ENCODE data around the gene ZBTB39. TPM values are rescaled to one million over a fixed set of nuclear protein-coding genes. Genes with fewer than 3 reads are reported as not detected.

ZBTB39 gene
- total RNA-seq, 1 experiment from 2014 or later = 3.6 TPM

GRCh38 chr12:57051011-57051410 lies 44.7 kb upstream of the ZBTB39 start:
- intact Hi-C loops (cut with micrococcal nuclease) = no loop called here
- CTCF ChIA-PET = no interaction called here
- no peaks in the 10 kb centered on the region for H3K4me1 ChIP-seq (ENCODE audit: insufficient read depth, low read length)
- no peak overlapping the region for H3K9ac ChIP-seq (ENCODE audit: low read length)
- no peaks in the 10 kb centered on the region for H3F3A ChIP-seq (ENCODE audit: low read length, unreplicated experiment)
- H3K4me3 ChIP-seq (ENCODE audit: low read length) = no peak overlapping the region
- H3K36me3 ChIP-seq (ENCODE audit: low read depth, low read length) = no peaks in the 10 kb centered on the region
- no TSS peak for BruUV-seq (replicated peaks)
- H3K27me3 ChIP-seq (ENCODE audit: low read length) = peaks cover 13% of the 10 kb centered on the region; the same call in 1 of the 2 replicates
- H3K9me2 ChIP-seq (replicated peaks; ENCODE audit: low read length) = no peaks in the 10 kb centered on the region
- ATAC-seq = no peak
- no peaks in the 10 kb centered on the region for H3K79me2 ChIP-seq (ENCODE audit: low read length)
- no peak for DNase-seq
- no peak overlapping the region for H2AFZ ChIP-seq (ENCODE audit: low read length)
- no peak for TF ChIP-seq EZH2phosphoT487 (IDR thresholded peaks at IDR 0.05; ENCODE audit: borderline replicate concordance, low read length)
- no peak for TF ChIP-seq CTCF (conservative IDR thresholded peaks at IDR 0.05; ENCODE audit: low read depth, low read length)
- no peak for TF ChIP-seq EZH2 (IDR thresholded peaks at IDR 0.05; ENCODE audit: low read length, unreplicated experiment)
- no peak overlapping the region for H3K27ac ChIP-seq (ENCODE audit: low read length)
- no peaks in the 10 kb centered on the region for H3K9me3 ChIP-seq (ENCODE audit: low read length)
- no peaks in the 10 kb centered on the region for H4K20me1 ChIP-seq (ENCODE audit: low read length)
- POLR2A ChIA-PET (ENCODE audit: unreplicated experiment) = no interaction called here
- H3K4me2 ChIP-seq (ENCODE audit: low read length) = no peak overlapping the region

- H3K9me3 ChIP-seq (ENCODE audit: low read length) = no peaks in the 10 kb centered on the region
- ChIA-PET CTCF (no interaction called here), POLR2A (ENCODE audit: unreplicated experiment) (no interaction called here)
- TF ChIP-seq EZH2phosphoT487 (IDR thresholded peaks at IDR 0.05; ENCODE audit: borderline replicate concordance, low read length) = no peak
- no peak for TF ChIP-seq CTCF (conservative IDR thresholded peaks at IDR 0.05; ENCODE audit: low read depth, low read length)
- TF ChIP-seq EZH2 (IDR thresholded peaks at IDR 0.05; ENCODE audit: low read length, unreplicated experiment) = no peak
- no peak within 1 kb of the TSS for H3K4me3 ChIP-seq (ENCODE audit: low read length)
- DNase-seq (no peak), ATAC-seq (no peak)
- H3K27ac ChIP-seq (ENCODE audit: low read length) = no peak within 1 kb of the TSS
- H3K4me2 ChIP-seq (ENCODE audit: low read length) = no peak within 1 kb of the TSS
- H2AFZ ChIP-seq (ENCODE audit: low read length) = no peak within 1 kb of the TSS
- H3K4me1 ChIP-seq (ENCODE audit: insufficient read depth, low read length) = no peaks in the 10 kb centered on the region
- H3K79me2 ChIP-seq (ENCODE audit: low read length) = no peaks in the 10 kb centered on the region
- H3K9me2 ChIP-seq (replicated peaks; ENCODE audit: low read length) = no peaks in the 10 kb centered on the region
- H3K36me3 ChIP-seq (ENCODE audit: low read depth, low read length) = no peaks in the 10 kb centered on the region
- H3K9ac ChIP-seq (ENCODE audit: low read length) = no peak within 1 kb of the TSS
- intact Hi-C loops (cut with micrococcal nuclease) = no loop called here
- peaks cover 21% of the 10 kb centered on the region; the same call in 1 of the 2 replicates for H3K27me3 ChIP-seq (ENCODE audit: low read length)
- H4K20me1 ChIP-seq (ENCODE audit: low read length) = no peaks in the 10 kb centered on the region
- BruUV-seq (replicated peaks) = no TSS peak
- H3F3A ChIP-seq (ENCODE audit: low read length, unreplicated experiment) = no peaks in the 10 kb centered on the region
Observed at GRCh38 chr12:57049890-57050289, 43.5 kb upstream of the ZBTB39 start, which contains the start of gene MYO1A. TSS of gene MYO1A (minus strand) at chr12:57050129. CDS start at chr12:57048323, 1,806 bp downstream.

- ChIA-PET CTCF (interaction anchor here (0.5 kb wide), 1 partner anchor 16 kb away, joined by 3 read pairs; no protein-coding TSS in a partner anchor), POLR2A (ENCODE audit: unreplicated experiment) (no interaction called here)
- no peak overlapping the region for H3K4me3 ChIP-seq (ENCODE audit: low read length)
- H3K9me2 ChIP-seq (replicated peaks; ENCODE audit: low read length) = no peaks in the 10 kb centered on the region
- no peak overlapping the region for H2AFZ ChIP-seq (ENCODE audit: low read length)
- no TSS peak for BruUV-seq (replicated peaks)
- ATAC-seq (no peak), DNase-seq (no peak)
- H3K4me2 ChIP-seq (ENCODE audit: low read length) = no peak overlapping the region
- H3K9me3 ChIP-seq (ENCODE audit: low read length) = no peaks in the 10 kb centered on the region
- no peaks in the 10 kb centered on the region for H3K4me1 ChIP-seq (ENCODE audit: insufficient read depth, low read length)
- H3K27me3 ChIP-seq (ENCODE audit: low read length) = peaks cover 21% of the 10 kb centered on the region; the same call in 1 of the 2 replicates
- H3F3A ChIP-seq (ENCODE audit: low read length, unreplicated experiment) = no peaks in the 10 kb centered on the region
- H3K36me3 ChIP-seq (ENCODE audit: low read depth, low read length) = no peaks in the 10 kb centered on the region
- no peaks in the 10 kb centered on the region for H4K20me1 ChIP-seq (ENCODE audit: low read length)
- no peak overlapping the region for H3K27ac ChIP-seq (ENCODE audit: low read length)
- intact Hi-C loops (cut with micrococcal nuclease) = no loop called here
- TF ChIP-seq EZH2 (IDR thresholded peaks at IDR 0.05; ENCODE audit: low read length, unreplicated experiment) (no peak), EZH2phosphoT487 (IDR thresholded peaks at IDR 0.05; ENCODE audit: borderline replicate concordance, low read length) (no peak), CTCF (conservative IDR thresholded peaks at IDR 0.05; ENCODE audit: low read depth, low read length) (no peak)
- H3K79me2 ChIP-seq (ENCODE audit: low read length) = no peaks in the 10 kb centered on the region
- no peak overlapping the region for H3K9ac ChIP-seq (ENCODE audit: low read length)
Observed at GRCh38 chr12:57049119-57049446, 42.7 kb upstream of the ZBTB39 start.
